Gastrocnemius medialis (tissue), 4 donors: ENCODE results near the gene STK39.

Source experiments
- POLR2A ChIP-seq, 2 donors: fragments of 450-650 bp; IDR thresholded peaks; one replicate each; pipeline ENCODE4 v1.6.1; 2017; ENCODE audit warnings: antibody characterized with exemption in 2 of 2, mild to moderate bottlenecking in 2 of 2, moderate library complexity in 2 of 2
- TF ChIP-seq, protein P1 (sequence below), 5 experiments: fragments of 450-650 bp in 3 of 5; fragments of 200-600 bp in 2 of 5; sonication (generic) in 2 of 5; IDR thresholded peaks in 4 of 5; conservative IDR thresholded peaks in 1 of 5; 1 replicate in 4 of 5; 2 replicates in 1 of 5; pipeline ENCODE4 v1.5.1; 2016 to 2019; ENCODE audit warnings: antibody characterized with exemption in 5 of 5, mild to moderate bottlenecking in 3 of 5, moderate library complexity in 3 of 5

GRCh38 chr2:168035458-168035857, 211.9 kb downstream of the STK39 start:
- TF ChIP-seq, protein P1, sequence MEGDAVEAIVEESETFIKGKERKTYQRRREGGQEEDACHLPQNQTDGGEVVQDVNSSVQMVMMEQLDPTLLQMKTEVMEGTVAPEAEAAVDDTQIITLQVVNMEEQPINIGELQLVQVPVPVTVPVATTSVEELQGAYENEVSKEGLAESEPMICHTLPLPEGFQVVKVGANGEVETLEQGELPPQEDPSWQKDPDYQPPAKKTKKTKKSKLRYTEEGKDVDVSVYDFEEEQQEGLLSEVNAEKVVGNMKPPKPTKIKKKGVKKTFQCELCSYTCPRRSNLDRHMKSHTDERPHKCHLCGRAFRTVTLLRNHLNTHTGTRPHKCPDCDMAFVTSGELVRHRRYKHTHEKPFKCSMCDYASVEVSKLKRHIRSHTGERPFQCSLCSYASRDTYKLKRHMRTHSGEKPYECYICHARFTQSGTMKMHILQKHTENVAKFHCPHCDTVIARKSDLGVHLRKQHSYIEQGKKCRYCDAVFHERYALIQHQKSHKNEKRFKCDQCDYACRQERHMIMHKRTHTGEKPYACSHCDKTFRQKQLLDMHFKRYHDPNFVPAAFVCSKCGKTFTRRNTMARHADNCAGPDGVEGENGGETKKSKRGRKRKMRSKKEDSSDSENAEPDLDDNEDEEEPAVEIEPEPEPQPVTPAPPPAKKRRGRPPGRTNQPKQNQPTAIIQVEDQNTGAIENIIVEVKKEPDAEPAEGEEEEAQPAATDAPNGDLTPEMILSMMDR (IDR thresholded peaks at IDR 0.05 in 4 of 5, conservative IDR thresholded peaks at IDR 0.05 in 1 of 5): no peak
- no peak for TF ChIP-seq POLR2A (IDR thresholded peaks at IDR 0.05)
